ENCODE data around the gene PHTF1. TPM values are rescaled to one million over a fixed set of nuclear protein-coding genes. Genes with fewer than 3 reads are reported as not detected.

PHTF1 gene
- total and polyA plus RNA-seq, 10 of the 15 experiments (the other 5 are each of a cell fraction or from before 2014, with no cell fraction given): 7.8 to 37.6 (median 24.1) TPM

DNA sequence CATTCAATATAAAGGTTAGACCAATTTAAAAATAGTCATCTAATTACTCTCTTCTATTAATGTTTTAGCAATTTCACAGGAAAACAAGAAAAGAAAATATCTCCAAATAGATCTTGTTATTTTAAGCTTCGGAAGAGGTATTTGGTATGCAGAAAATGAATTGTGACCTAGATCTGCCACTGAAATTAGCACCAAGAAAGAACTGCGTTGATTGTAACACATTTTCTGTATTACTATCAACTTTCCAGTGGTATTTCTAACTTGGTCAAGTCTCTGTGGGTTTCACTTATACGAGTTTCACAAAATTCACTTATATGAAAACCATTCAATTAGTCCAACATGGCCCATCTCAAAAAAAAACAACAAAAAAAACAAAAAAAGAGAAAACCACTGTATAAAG is 41.2 kb upstream of the PHTF1 start (continued):
- TF ChIP-seq, protein P1, sequence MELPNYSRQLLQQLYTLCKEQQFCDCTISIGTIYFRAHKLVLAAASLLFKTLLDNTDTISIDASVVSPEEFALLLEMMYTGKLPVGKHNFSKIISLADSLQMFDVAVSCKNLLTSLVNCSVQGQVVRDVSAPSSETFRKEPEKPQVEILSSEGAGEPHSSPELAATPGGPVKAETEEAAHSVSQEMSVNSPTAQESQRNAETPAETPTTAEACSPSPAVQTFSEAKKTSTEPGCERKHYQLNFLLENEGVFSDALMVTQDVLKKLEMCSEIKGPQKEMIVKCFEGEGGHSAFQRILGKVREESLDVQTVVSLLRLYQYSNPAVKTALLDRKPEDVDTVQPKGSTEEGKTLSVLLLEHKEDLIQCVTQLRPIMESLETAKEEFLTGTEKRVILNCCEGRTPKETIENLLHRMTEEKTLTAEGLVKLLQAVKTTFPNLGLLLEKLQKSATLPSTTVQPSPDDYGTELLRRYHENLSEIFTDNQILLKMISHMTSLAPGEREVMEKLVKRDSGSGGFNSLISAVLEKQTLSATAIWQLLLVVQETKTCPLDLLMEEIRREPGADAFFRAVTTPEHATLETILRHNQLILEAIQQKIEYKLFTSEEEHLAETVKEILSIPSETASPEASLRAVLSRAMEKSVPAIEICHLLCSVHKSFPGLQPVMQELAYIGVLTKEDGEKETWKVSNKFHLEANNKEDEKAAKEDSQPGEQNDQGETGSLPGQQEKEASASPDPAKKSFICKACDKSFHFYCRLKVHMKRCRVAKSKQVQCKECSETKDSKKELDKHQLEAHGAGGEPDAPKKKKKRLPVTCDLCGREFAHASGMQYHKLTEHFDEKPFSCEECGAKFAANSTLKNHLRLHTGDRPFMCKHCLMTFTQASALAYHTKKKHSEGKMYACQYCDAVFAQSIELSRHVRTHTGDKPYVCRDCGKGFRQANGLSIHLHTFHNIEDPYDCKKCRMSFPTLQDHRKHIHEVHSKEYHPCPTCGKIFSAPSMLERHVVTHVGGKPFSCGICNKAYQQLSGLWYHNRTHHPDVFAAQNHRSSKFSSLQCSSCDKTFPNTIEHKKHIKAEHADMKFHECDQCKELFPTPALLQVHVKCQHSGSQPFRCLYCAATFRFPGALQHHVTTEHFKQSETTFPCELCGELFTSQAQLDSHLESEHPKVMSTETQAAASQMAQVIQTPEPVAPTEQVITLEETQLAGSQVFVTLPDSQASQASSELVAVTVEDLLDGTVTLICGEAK (IDR thresholded peaks at IDR 0.05; ENCODE audit: borderline replicate concordance): no peak
- TF ChIP-seq IRF4 (IDR thresholded peaks at IDR 0.05; ENCODE audit: low read depth, low read length) (no peak), EGR1 (IDR thresholded peaks at IDR 0.05; ENCODE audit: borderline replicate concordance in 1 of 2, low read depth in 2 of 2, low read length in 2 of 2) (no peak), NR2C2 (IDR thresholded peaks at IDR 0.05; ENCODE audit: borderline replicate concordance, control insufficient read depth, insufficient read length, low read depth) (no peak), PML (IDR thresholded peaks at IDR 0.05; ENCODE audit: low read length) (no peak), ZNF24 (IDR thresholded peaks at IDR 0.05) (0 out of 2 replicates have a peak, but pooled peaks have one; percentile 18), EED (IDR thresholded peaks at IDR 0.05; ENCODE audit: low read depth) (no peak), MYC (IDR thresholded peaks at IDR 0.05; ENCODE audit: insufficient read depth, insufficient read length, insufficient replicate concordance, low read length, severe bottlenecking) (no peak), ZNF274 (IDR thresholded peaks at IDR 0.05; ENCODE audit: insufficient read depth, insufficient read length) (no peak), KDM1A (IDR thresholded peaks at IDR 0.05; ENCODE audit: borderline replicate concordance) (no peak), NR2C1 (IDR thresholded peaks at IDR 0.05) (no peak), ETV6 (conservative IDR thresholded peaks at IDR 0.05 in 1 of 2, IDR thresholded peaks at IDR 0.05 in 1 of 2; ENCODE audit: borderline replicate concordance in 1 of 2, low read depth in 1 of 2) (no peak)
- TF ChIP-seq, protein P2, sequence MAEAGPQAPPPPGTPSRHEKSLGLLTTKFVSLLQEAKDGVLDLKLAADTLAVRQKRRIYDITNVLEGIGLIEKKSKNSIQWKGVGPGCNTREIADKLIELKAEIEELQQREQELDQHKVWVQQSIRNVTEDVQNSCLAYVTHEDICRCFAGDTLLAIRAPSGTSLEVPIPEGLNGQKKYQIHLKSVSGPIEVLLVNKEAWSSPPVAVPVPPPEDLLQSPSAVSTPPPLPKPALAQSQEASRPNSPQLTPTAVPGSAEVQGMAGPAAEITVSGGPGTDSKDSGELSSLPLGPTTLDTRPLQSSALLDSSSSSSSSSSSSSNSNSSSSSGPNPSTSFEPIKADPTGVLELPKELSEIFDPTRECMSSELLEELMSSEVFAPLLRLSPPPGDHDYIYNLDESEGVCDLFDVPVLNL (IDR thresholded peaks at IDR 0.05; ENCODE audit: low read depth, low read length): no peak
- TF ChIP-seq, protein P3, sequence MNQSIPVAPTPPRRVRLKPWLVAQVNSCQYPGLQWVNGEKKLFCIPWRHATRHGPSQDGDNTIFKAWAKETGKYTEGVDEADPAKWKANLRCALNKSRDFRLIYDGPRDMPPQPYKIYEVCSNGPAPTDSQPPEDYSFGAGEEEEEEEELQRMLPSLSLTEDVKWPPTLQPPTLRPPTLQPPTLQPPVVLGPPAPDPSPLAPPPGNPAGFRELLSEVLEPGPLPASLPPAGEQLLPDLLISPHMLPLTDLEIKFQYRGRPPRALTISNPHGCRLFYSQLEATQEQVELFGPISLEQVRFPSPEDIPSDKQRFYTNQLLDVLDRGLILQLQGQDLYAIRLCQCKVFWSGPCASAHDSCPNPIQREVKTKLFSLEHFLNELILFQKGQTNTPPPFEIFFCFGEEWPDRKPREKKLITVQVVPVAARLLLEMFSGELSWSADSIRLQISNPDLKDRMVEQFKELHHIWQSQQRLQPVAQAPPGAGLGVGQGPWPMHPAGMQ (IDR thresholded peaks at IDR 0.05; ENCODE audit: borderline replicate concordance): no peak
- TF ChIP-seq, protein P4, sequence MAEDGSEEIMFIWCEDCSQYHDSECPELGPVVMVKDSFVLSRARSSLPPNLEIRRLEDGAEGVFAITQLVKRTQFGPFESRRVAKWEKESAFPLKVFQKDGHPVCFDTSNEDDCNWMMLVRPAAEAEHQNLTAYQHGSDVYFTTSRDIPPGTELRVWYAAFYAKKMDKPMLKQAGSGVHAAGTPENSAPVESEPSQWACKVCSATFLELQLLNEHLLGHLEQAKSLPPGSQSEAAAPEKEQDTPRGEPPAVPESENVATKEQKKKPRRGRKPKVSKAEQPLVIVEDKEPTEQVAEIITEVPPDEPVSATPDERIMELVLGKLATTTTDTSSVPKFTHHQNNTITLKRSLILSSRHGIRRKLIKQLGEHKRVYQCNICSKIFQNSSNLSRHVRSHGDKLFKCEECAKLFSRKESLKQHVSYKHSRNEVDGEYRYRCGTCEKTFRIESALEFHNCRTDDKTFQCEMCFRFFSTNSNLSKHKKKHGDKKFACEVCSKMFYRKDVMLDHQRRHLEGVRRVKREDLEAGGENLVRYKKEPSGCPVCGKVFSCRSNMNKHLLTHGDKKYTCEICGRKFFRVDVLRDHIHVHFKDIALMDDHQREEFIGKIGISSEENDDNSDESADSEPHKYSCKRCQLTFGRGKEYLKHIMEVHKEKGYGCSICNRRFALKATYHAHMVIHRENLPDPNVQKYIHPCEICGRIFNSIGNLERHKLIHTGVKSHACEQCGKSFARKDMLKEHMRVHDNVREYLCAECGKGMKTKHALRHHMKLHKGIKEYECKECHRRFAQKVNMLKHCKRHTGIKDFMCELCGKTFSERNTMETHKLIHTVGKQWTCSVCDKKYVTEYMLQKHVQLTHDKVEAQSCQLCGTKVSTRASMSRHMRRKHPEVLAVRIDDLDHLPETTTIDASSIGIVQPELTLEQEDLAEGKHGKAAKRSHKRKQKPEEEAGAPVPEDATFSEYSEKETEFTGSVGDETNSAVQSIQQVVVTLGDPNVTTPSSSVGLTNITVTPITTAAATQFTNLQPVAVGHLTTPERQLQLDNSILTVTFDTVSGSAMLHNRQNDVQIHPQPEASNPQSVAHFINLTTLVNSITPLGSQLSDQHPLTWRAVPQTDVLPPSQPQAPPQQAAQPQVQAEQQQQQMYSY (CRISPR knock-in tag; IDR thresholded peaks at IDR 0.05): no peak
- TF ChIP-seq, protein P5, sequence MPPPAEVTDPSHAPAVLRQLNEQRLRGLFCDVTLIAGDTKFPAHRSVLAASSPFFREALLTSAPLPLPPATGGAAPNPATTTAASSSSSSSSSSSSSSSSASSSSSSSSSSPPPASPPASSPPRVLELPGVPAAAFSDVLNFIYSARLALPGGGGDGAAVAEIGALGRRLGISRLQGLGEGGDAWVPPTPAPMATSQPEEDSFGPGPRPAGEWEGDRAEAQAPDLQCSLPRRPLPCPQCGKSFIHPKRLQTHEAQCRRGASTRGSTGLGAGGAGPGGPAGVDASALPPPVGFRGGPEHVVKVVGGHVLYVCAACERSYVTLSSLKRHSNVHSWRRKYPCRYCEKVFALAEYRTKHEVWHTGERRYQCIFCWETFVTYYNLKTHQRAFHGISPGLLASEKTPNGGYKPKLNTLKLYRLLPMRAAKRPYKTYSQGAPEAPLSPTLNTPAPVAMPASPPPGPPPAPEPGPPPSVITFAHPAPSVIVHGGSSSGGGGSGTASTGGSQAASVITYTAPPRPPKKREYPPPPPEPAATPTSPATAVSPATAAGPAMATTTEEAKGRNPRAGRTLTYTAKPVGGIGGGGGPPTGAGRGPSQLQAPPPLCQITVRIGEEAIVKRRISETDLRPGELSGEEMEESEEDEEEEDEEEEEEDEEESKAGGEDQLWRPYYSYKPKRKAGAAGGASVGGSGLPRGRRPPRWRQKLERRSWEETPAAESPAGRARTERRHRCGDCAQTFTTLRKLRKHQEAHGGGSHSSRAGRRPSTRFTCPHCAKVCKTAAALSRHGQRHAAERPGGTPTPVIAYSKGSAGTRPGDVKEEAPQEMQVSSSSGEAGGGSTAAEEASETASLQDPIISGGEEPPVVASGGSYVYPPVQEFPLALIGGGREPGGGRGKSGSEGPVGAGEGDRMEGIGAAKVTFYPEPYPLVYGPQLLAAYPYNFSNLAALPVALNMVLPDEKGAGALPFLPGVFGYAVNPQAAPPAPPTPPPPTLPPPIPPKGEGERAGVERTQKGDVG (CRISPR knock-in tag; IDR thresholded peaks at IDR 0.05): no peak
